GM12892 (cell line): ENCODE data around the gene OLFML2B.
"Not testable (repeated sequence)": the region's sequence is repeated elsewhere in the genome, so short reads cannot be mapped to it uniquely, and the experiment has no call there.

ENCODE experiments used
- DNase-seq: peaks from one replicate; pipeline ENCODE4 v3.0.0; 2011; ENCODE audit not compliant: insufficient read length
- FAIRE-seq: peaks from 2 replicates; lab custom pipeline; 2011; peaks lifted over from hg19 to GRCh38; lab: Jason Lieb, UNC
- POLR2A ChIP-seq: IDR thresholded peaks from 2 replicates; pipeline ENCODE4 v1.6.1; 2011; ENCODE audit warnings: low read depth, low read length, control low read depth
- POLR2AphosphoS5 ChIP-seq: IDR thresholded peaks from 2 replicates; pipeline ENCODE4 v1.6.1; 2011; ENCODE audit warnings: low read depth, low read length, control low read depth
- TAF1 ChIP-seq: IDR thresholded peaks from 2 replicates; pipeline ENCODE4 v1.6.1; 2011; ENCODE audit warnings: low read depth, mild to moderate bottlenecking, control low read depth, low read length, borderline replicate concordance

The OLFML2B gene

GRCh38 chr1:162059721-162060120 is 36.1 kb upstream of the OLFML2B start:
- FAIRE-seq (no peak), DNase-seq (no peak)
- TF ChIP-seq POLR2AphosphoS5 = no peak
- TF ChIP-seq TAF1 = no peak
- no peak for TF ChIP-seq POLR2A

GRCh38 chr1:162056579-162056978 is 32.9 kb upstream of the OLFML2B start:
- FAIRE-seq = no peak
- no peak for DNase-seq
- no peak for TF ChIP-seq TAF1
- TF ChIP-seq POLR2AphosphoS5 = no peak
- TF ChIP-seq POLR2A = no peak

GRCh38 chr1:162056043-162056442 is 32.4 kb upstream of the OLFML2B start:
- DNase-seq (peak; percentile 19), FAIRE-seq (no peak)
- no peak for TF ChIP-seq TAF1
- no peak for TF ChIP-seq POLR2A
- TF ChIP-seq POLR2AphosphoS5 = no peak

- DNase-seq = no peak
- no peak for FAIRE-seq
- TF ChIP-seq TAF1 = no peak
- no peak for TF ChIP-seq POLR2AphosphoS5
- no peak for TF ChIP-seq POLR2A
Measured at GRCh38 chr1:162055062-162055461, 31.4 kb upstream of the OLFML2B start.

- not testable (repeated sequence) for FAIRE-seq, DNase-seq
Measured at GRCh38 chr1:162053949-162054348, 30.3 kb upstream of the OLFML2B start.

- no peak for DNase-seq
- FAIRE-seq = no peak
- no peak for TF ChIP-seq POLR2A
- no peak for TF ChIP-seq POLR2AphosphoS5
- TF ChIP-seq TAF1 = no peak
Measured at GRCh38 chr1:162046921-162047320, 23.3 kb upstream of the OLFML2B start.

GRCh38 chr1:162042361-162042760 is 18.7 kb upstream of the OLFML2B start:
- FAIRE-seq = no peak
- DNase-seq = no peak
- no peak for TF ChIP-seq POLR2A

GRCh38 chr1:162040657-162041056 is 17.0 kb upstream of the OLFML2B start:
- DNase-seq (no peak), FAIRE-seq (no peak)

GRCh38 chr1:162040001-162040400 is 16.3 kb upstream of the OLFML2B start:
- DNase-seq (no peak), FAIRE-seq (no peak)
- TF ChIP-seq POLR2AphosphoS5 = no peak

More at GRCh38 chr1:162040657-162041056, 17.0 kb upstream of the OLFML2B start:
- TF ChIP-seq POLR2AphosphoS5 = no peak
- no peak for TF ChIP-seq TAF1
- TF ChIP-seq POLR2A = no peak

- TF ChIP-seq POLR2AphosphoS5 (no peak), POLR2A (no peak), TAF1 (no peak)
- no peak for DNase-seq
- no peak for FAIRE-seq
Measured at GRCh38 chr1:162038624-162039023, 15.0 kb upstream of the OLFML2B start.

GRCh38 chr1:162036163-162036562 is 12.5 kb upstream of the OLFML2B start:
- TF ChIP-seq POLR2A (no peak), TAF1 (no peak), POLR2AphosphoS5 (no peak)
- DNase-seq (no peak), FAIRE-seq (no peak)

GRCh38 chr1:162035241-162035640 is 11.6 kb upstream of the OLFML2B start:
- no peak for DNase-seq
- FAIRE-seq = no peak
- TF ChIP-seq POLR2AphosphoS5 (no peak), POLR2A (no peak), TAF1 (no peak)

GRCh38 chr1:162033428-162033827 is 9.8 kb upstream of the OLFML2B start:
- no peak for FAIRE-seq
- TF ChIP-seq TAF1 (no peak), POLR2AphosphoS5 (no peak), POLR2A (no peak)

More at GRCh38 chr1:162033428-162033827, 9.8 kb upstream of the OLFML2B start:
- no peak for DNase-seq
